MG63 (cell line): ENCODE results near the gene BRWD1. TPM values are rescaled to one million over a fixed set of nuclear protein-coding genes. Genes with fewer than 3 reads are reported as not detected.

Experiments used
- DNase-seq: peaks from one replicate; pipeline ENCODE4 v3.0.0-alpha.2; 2020
- H3K27me3 ChIP-seq: fragments of 250-450 bp; sonication (Bioruptor Pico); 2 replicates; pipeline ENCODE4 v1.5.1; 2020; ENCODE audit warnings: mild to moderate bottlenecking, moderate library complexity
- H3K36me3 ChIP-seq: fragments of 250-450 bp; sonication (Bioruptor Pico); 2 replicates; pipeline ENCODE4 v1.5.1; 2020; ENCODE audit warnings: mild to moderate bottlenecking, moderate library complexity
- H3K4me3 ChIP-seq: fragments of 250-450 bp; sonication (Bioruptor Pico); 2 replicates; pipeline ENCODE4 v1.5.1; 2020; ENCODE audit warnings: mild to moderate bottlenecking, moderate library complexity
- H3K9me3 ChIP-seq: fragments of 250-450 bp; sonication (Bioruptor Pico); 2 replicates; pipeline ENCODE4 v1.5.1; 2020; ENCODE audit warnings: mild to moderate bottlenecking, moderate library complexity
- total RNA-seq: library from RNA; depleted of rRNA; stranded (reverse); fragments of >200 nt; shearing (Covaris generic); gene quantifications from 2 replicates; pipeline ENCODE4 v1.2.3, GENCODE V29; 2014; ENCODE audit warnings: low replicate concordance; rRNA removed

The BRWD1 gene
- 33.8 and 67.0 TPM in 2 replicates for total RNA-seq

DNA sequence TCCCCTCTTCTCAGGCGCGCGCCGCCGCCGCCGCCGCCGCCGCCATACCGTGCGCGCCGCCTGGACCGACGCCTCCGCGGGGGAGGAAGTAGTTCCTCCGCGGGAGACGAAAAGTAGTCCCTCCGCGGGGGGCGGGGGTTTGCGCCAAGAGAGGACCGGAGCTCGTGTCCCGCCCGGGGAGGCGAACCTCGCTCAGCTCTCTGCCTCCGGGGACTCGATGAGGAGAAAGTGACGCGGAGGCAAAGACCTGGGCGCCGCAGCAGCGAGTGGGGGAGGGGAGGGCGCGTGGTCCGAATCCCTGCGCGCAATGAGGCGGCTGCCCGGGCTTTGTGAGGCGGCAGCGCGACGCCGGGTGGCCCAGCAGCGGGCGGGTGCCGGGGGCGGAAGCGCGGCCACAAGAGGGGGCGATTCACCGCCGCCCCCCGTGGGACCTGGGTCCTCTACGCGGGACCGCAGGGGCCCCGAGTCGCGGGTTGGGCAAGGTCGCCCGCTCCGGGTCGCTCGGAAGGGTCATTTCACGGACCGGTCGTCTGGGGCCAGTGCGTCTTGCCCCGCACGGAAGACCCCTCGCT is at the start of gene BRWD1:
TSS of gene BRWD1 (minus strand) at position 62 of the 572 bp plus-strand sequence. CDS start 141 bp downstream, outside the sequence.
- peak; percentile 88 for DNase-seq
- Histone ChIP-seq H3K9me3 (no peaks in the 10 kb centered on the region), H3K27me3 (no peaks in the 10 kb centered on the region), H3K36me3 (peaks cover 31% of the 10 kb centered on the region), H3K4me3 (peak within 1 kb of the TSS; percentile 70)

DNA sequence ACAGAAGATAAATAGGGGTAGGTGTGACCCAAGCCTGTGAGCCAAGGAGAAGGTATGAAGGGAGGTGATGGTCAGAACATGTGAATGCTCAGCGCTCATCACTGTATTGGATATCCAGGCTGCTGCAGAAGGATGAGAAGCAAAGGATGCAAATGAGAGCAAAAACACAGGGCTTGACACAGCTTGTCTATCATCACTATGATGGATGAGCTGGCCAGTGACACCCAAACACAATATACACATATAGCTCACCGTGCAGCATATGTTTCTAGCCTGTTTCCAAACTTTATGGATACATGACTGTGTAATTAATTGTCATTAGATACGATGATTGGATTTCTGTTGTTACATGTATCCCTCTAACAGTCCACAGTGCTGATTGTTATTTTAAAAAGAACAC is 49.3 kb upstream of the BRWD1 start:
- Histone ChIP-seq H3K4me3 (no peak overlapping the region), H3K27me3 (no peaks in the 10 kb centered on the region), H3K36me3 (no peaks in the 10 kb centered on the region), H3K9me3 (peaks cover 2% of the 10 kb centered on the region; the same call in 1 of the 2 replicates)
- no peak for DNase-seq

DNA sequence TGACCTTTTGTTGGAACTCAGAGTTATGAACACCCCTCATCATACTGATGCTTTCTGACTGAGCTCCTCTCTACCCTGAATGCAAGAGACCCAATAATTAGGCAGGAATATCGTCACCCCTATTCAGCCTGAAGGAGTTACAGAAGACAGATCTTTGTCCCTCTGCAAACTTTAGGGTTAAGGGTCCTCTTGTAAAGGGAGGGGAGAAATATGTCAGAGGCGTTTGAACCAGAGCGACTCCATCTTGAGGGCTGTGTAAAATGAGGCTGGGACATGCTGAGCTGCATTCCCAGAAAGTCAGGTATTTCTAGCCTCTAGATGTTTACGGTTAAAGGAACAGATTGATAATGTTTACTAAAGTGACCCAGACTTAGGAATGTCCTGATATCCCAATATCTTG is 46.0 kb upstream of the BRWD1 start:
- no peak for DNase-seq
- Histone ChIP-seq H3K4me3 (no peak overlapping the region), H3K9me3 (no peaks in the 10 kb centered on the region), H3K36me3 (no peaks in the 10 kb centered on the region), H3K27me3 (no peaks in the 10 kb centered on the region)

DNA sequence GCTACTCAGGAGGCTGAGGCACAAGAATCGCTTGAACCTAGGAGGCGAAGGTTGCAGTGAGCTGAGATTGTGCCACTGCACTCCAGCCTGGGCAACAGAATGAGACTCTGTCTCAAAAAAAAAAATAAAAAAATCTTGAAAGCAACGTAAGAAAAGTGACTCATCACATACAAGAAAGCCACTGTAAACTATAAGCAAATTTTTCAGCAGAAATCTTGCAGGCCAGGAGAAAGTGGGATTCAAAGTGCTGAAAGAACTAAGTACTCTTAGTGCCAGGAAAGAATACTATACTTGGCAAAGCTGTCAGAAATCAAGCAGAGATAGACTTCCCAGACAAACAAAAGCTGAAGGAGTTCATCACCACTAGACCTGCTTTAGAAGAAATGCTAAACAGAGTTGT is 39.9 kb upstream of the BRWD1 start:
- H3K27me3 ChIP-seq = no peaks in the 10 kb centered on the region
- no peak for DNase-seq

DNA sequence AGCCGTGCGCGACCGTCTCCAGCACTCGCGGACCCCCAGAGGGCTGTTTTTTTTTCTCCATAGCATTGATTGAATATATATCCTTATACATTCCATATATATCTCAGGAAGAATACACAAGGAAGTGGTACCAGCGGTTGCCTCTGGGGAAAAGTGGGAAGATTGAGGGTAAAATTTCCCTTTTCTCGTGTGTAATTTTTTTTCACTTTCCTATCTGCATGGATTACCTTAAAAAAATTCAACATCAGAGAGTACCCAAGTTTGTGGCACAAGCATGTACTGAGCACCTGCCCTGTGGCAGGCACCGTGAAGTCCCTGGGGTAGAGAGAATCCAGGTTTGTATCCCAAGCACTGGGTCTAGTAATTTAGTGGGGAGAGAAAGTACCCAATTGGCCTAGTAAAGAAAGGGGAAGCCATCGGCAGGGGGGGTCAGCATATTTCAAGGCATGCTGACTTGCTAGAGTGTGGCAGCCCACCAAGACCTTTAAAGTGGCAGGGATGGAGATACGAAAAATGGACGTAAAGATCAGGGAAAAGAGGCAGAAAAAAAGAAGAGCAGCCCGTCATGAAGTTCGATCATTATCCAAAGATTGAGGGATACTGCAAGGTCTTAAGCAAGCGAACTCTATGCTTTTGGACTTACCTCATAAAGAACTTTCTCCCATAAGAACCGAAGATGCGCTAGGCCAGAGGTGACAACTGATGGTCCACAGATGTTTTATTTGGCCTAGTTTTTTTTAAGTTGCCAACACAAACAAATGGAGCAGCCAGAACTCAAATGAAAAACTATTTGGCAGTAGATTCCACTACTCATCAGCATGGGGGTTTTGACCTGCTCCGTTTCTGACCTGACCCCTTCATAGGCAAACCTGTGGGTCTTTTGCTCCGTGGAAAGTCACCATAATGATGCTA is 36.9 kb upstream of the BRWD1 start:
- DNase-seq = no peak
- no peak overlapping the region for H3K4me3 ChIP-seq
- H3K36me3 ChIP-seq = peaks cover 30% of the 10 kb centered on the region
- H3K9me3 ChIP-seq = 0 out of 2 replicates have a peak, but pooled peaks cover 2% of the 10 kb centered on the region
- no peaks in the 10 kb centered on the region for H3K27me3 ChIP-seq

More for the DNA sequence above, 39.9 kb upstream of the BRWD1 start:
- Histone ChIP-seq H3K9me3 (0 out of 2 replicates have a peak, but pooled peaks cover 2% of the 10 kb centered on the region), H3K4me3 (no peak overlapping the region), H3K36me3 (peaks cover under 1% of the 10 kb centered on the region)

DNA sequence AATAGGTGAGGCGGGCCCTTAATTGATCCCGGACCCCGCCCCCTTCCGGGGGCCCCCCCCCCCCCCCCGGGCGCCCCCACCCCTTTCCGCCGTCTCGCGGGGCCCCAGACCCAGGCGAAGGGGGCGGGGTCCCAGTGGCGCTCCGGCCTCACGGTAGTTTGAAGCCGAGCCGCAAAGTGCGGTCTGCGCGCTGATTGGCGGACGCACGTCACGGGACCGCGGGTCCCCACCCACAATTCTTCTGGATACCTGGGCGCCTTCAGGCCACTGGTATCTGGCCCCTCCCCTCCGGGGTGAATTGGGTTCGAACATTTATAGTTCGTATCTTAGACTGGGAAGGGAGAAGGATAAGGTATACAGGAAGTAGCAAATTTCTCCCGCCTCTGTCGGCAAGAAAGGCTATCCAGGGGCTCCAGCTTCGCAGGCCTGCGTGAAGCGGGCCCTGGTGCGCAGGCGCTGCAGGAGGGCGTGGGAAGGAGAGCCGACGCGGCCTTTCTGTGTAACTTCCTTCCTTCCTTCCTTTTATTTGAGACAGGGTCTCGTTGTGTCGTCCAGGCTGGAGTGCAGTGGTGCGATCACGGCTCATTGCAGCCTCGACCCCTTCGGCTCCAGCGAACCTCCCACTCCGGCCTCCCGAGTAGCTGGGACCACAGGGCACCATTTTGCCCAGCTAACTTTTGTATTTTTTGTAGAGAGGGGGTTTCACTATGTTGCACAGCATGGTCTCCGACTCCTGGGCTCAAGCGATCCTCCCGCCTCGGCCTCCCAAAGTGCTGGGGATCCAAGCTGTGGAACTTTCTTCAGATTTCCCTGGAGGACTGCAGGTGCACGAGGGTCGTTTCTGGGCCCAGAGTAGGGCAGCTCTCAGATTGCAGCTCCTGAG is 36.0 kb upstream of the BRWD1 start:
- DNase-seq = peak; percentile 97
- H3K4me3 ChIP-seq = peak overlapping the region; percentile 43
- no peaks in the 10 kb centered on the region for H3K27me3 ChIP-seq
- peaks cover 39% of the 10 kb centered on the region for H3K36me3 ChIP-seq
- H3K9me3 ChIP-seq = 0 out of 2 replicates have a peak, but pooled peaks cover 2% of the 10 kb centered on the region

DNA sequence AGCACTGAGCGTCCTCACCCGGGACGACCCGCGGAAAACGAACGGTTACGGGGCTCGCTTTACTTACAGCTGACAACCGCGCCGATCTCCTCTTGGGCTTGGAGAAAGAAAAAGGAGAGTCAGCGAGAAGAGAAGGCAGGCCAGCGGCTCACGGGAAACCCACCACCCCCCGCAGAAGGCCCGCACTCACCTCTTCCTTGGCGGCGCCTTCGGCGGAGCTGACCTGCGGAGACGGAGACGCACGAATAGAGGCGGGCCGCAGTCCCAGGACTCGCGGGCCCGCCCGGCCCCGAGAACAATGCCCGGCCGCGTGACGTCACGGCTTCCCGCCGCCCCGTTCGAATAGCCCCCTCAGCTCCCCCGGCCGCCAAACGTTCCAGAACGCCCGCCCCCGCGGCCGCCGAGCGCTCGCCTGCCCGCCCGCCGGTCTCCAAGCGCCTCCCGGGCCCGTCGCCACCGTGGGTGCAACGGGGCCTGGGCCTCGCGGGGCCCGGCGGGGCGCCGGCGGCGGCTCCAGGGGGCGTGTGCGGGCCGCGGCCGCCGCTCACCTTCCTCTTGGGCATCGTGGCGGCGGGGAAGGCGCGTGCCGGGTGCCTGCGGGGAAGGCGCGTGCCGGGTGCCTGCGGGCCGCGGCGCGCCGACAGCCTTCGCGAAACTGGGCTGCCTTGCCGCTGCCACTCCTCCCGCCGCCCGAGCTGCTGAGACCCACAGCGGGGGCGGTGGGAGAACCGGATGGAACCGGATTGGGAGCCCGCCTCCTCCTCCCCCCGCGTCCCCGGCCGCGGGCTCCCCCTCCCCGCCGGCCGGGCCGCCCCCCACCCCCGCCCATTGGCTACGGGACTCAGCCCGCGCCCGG is 35.2 kb upstream of the BRWD1 start, which contains the start of gene HMGN1:
TSS of gene HMGN1 (minus strand) at position 734 of the 856 bp plus-strand sequence. CDS start at position 563, 171 bp downstream.
- DNase-seq = peak; percentile 94
- Histone ChIP-seq H3K4me3 (peak within 1 kb of the TSS; percentile 94), H3K36me3 (peaks cover 46% of the 10 kb centered on the region)

DNA sequence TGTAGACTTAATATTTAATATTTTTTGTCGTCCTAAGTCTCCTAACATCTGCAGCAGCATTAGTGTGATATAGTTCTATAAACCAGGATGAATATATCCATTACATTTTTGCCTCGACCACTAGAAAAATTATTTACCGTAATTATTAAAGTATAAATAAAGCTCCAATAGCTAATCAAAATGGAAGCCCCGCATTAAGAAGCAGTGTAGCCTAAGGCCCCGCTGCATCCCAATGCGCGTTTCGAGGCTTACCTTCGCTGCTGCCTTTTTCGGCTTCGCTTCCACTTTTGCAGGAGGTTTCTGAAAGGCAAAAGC is 34.6 kb upstream of the BRWD1 start:
- Histone ChIP-seq H3K9me3 (no peaks in the 10 kb centered on the region), H3K36me3 (peaks cover 52% of the 10 kb centered on the region), H3K4me3 (peak overlapping the region; percentile 94), H3K27me3 (no peaks in the 10 kb centered on the region)
- no peak for DNase-seq

More for the DNA sequence above, 35.2 kb upstream of the BRWD1 start, which contains the start of gene HMGN1:
- 0 out of 2 replicates have a peak, but pooled peaks cover 2% of the 10 kb centered on the region for H3K9me3 ChIP-seq
- H3K27me3 ChIP-seq = no peaks in the 10 kb centered on the region

DNA sequence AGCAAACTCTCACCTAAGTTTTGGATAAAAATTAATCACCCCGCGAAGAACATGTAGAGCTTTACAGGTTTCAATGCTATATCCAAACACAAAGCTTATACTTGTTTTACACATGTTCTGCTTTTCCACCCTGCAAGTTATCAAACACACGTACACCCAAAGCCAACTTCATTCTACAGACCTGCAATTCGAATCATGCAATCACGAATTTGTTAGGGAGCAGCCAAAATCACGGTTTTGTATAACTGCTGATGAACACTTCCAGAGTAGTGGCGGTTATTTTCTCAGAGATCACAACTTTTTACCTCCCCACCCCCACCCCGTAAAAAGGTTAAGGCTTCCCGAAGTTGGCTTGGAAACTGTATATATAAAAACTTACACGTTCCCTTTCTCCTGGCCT is 34.1 kb upstream of the BRWD1 start:
- H3K27me3 ChIP-seq = no peaks in the 10 kb centered on the region
- H3K36me3 ChIP-seq = peaks cover 53% of the 10 kb centered on the region
- DNase-seq = no peak
- H3K9me3 ChIP-seq = no peaks in the 10 kb centered on the region
- H3K4me3 ChIP-seq = peak overlapping the region; percentile 94

DNA sequence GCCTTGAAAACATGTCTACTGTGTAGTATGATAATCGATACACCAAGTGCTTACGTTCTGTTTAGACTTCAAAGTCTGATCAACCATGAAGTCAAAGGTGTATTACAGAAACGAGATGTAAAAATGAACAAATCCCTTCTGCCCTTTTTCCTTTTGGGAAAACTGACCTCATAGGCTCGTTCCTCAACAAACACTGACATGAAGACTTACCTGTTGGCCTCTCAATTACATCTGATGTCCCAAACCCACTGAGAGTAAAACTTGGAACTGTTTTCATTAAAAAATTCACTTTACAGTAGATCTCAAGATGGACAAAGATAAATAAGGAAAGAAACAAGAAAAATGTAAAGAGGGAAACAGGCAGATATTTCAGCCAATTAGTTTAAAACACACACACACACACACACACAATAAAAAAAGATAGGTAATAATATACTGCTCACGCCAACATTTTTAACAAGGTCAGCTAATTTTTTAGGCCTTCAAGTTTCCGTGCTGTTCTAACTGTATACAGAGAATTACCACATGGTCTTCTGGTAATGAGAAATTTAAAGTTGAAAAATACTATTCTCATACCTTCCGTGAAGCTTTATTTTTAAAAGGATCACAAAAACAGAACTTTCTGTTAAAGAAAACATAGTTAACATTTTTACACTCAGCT is 33.4 kb upstream of the BRWD1 start:
- H3K4me3 ChIP-seq = peak overlapping the region; percentile 94
- peaks cover 58% of the 10 kb centered on the region for H3K36me3 ChIP-seq
- no peaks in the 10 kb centered on the region for H3K27me3 ChIP-seq
- no peak for DNase-seq
- no peaks in the 10 kb centered on the region for H3K9me3 ChIP-seq

DNA sequence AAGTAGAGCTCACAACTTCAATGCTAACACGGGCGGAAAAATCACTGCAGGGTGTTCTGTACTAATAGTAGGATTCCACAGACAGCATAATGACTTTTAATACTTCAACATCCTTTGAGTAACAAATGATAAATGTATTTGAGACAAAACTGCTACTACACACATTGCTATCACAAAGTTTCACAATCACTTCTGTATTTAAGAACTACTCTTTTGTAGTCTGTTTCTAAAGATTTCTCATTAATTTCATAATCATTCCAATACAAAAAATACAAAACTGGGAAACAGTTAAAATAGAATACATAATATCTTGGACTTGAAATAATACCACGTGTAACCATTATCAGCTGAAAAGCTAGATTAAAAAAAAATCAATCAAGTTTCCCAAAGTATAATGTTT is 32.8 kb upstream of the BRWD1 start:
- peaks cover 64% of the 10 kb centered on the region for H3K36me3 ChIP-seq
- no peak overlapping the region for H3K4me3 ChIP-seq
- no peak for DNase-seq
- H3K27me3 ChIP-seq = no peaks in the 10 kb centered on the region
- no peaks in the 10 kb centered on the region for H3K9me3 ChIP-seq

DNA sequence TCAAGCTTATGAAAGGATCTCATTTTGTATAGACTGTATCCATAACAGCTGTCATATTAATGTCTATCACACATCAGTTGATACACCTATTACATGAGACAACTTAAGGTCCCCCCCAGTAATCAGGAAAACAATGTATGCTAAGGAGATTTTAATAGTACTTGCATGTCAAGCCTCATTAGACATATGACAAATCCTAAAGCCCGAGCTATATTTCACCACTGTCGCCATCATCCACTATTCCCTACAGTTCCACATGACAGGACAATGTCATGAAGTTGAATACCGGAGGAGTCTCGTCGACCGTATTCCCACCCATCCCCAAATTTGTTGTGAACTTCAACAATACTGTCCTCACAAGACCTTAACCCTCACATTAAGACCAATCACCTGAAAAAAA is 32.0 kb upstream of the BRWD1 start:
- Histone ChIP-seq H3K27me3 (no peaks in the 10 kb centered on the region), H3K4me3 (no peak overlapping the region), H3K9me3 (no peaks in the 10 kb centered on the region), H3K36me3 (peaks cover 69% of the 10 kb centered on the region)
- DNase-seq = no peak

DNA sequence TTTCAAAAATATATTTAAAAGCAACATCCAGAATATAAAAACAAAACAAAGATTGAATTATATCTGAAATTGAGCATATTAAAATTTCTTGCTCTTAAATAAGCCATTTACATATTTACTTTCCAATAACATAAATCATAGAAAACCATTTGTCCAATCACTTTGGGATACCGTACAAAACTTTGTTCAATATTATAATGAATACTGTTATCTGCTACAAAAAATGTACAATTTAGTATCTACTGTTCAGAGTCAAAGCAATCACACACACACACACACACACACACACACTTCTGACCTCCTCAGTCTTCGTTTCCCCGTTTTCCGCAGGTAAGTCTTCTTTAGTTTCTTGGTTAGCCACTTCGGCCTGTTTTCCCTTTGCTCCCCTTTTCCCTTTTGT is 31.4 kb upstream of the BRWD1 start:
- peaks cover 69% of the 10 kb centered on the region for H3K36me3 ChIP-seq
- H3K4me3 ChIP-seq = no peak overlapping the region
- no peaks in the 10 kb centered on the region for H3K27me3 ChIP-seq
- no peaks in the 10 kb centered on the region for H3K9me3 ChIP-seq
- no peak for DNase-seq

DNA sequence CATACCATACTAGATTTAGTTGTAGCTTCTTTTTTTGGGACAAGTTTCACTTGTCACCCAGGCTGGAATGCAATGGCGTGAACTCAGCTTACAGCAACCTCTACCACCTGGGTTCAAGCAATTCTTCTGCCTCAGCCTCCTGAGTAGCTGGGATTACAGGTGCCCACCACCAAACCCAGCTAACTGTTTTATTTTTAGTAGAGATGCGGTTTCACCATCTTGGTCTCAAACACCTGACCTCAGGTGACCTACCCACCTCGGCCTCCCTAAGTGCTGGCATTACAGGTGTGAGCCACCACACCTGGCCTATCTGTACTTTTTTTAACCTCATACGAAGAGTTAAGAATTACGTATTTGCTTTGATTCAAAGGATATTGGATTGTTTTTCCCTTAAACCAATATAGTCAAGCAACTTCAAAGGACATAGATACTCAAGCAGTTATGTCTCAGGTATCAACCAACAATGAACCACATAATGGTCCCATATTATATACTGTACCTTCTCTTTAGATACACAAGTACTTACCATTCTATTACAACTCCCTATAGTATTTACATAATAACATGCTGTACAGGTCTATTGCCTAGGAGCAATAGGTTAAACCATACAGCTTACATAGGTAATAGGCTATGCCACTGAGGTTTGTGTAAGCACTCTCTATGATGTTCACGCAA is 28.0 kb upstream of the BRWD1 start:
- no peak overlapping the region for H3K4me3 ChIP-seq
- no peak for DNase-seq
- no peaks in the 10 kb centered on the region for H3K27me3 ChIP-seq
- no peaks in the 10 kb centered on the region for H3K9me3 ChIP-seq
- H3K36me3 ChIP-seq = peaks cover 49% of the 10 kb centered on the region

DNA sequence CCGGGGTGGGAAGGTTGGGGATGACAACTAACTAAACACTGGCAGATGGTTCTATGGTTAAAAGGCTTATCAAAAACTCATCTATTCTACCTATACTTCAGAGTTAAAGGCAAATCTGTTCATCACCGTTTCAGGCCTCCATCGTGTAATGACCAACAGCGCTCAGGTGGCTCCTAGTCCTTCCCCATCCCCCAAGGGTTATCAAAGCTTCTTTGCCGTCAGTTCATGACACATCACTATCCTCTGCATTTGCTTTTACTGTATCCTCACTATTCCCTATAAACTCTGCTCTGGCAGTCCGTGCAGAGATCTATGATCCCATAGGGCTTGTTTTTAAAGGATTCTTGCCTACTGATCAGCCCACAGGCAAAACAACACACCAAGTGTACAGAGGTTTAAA is 27.3 kb upstream of the BRWD1 start:
- no peaks in the 10 kb centered on the region for H3K27me3 ChIP-seq
- H3K9me3 ChIP-seq = no peaks in the 10 kb centered on the region
- H3K4me3 ChIP-seq = no peak overlapping the region
- H3K36me3 ChIP-seq = peaks cover 42% of the 10 kb centered on the region
- DNase-seq = no peak
